Activated CD4-positive, alpha-beta T cell treated with anti-CD3 and anti-CD28 coated beads, Interleukin-2, amount 50 U/mL, for 4 hours (primary cell): ENCODE measurements around the gene SLC13A1.
A peak's percentile ranks its signal among the peaks of the same experiment; 100 is the strongest.

Source experiments
- DNase-seq, 2 experiments: peaks; one replicate each; pipeline ENCODE4 v3.0.0-alpha.2; 2020

SLC13A1 gene

DNA sequence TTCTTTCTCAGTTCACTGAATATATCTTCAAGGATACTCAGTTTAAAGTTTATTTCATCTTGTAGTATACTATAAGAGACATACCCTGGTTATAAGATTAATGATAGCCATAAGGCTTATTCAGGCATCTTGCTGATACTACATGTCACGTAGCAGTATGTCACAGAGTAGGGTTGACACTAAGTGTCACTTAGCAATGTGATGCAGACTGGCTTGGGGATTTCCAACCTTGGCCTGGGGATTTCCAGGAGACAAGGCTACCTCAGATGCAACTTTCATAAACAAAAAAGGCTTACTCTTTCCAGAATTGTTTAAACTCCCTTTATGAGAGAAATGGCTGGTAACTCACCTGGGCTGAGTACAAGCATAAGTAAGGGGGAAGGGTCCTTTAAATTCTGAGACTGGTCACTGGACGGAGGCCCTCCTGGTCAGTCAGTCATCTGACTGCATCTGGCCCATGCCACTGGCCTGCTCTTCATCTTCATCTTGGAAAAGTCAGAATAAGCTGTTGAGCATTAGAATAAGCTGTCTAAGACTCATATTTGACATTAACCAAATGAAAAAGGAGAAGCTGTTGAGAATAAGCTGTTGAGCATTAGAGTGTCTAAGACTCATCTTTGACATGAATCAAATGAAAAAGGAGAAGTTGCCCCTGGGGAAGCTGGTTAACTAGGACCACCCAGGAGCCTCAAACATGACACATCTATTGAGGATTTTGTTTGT lies 9.5 kb downstream of the SLC13A1 start:
- no peak for DNase-seq

DNA sequence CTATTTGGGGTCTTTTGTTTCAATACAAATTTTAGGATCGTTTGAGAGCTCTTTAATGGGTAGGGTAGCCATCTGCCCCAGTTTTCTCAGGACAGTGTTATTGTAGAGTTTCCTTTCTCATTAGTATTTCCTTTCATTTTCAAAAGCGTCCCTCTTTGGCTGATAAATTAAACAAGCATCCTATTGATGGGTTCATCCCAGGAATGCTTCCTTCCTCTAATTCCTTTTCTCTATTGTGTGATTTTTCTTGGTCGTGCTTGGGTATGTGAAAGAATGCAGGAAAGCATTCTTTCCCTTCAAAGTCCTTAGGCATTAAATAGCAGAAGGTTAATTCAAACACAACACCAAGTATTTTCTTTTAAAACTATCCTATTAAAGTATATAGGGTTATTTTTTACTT lies 14.0 kb downstream of the SLC13A1 start:
- no peak for DNase-seq

DNA sequence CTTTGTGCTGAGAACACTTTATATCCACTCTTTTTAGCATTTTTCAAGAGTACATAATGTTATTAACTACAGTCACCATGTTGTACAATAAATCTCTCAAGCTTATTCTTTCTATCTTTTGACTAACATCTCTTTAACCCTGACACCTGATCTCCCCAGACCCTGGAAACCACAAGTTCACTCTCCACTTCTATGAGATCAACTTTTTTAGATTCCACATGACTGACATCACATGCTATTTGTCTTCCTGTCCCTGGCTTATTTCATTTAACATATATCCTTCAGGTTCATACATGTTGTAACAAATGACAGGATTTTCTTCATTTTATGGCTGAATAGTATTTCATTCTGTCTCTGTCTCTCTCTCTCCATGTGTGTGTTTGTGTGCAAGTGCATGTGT lies 15.5 kb downstream of the SLC13A1 start:
- no peak for DNase-seq

DNA sequence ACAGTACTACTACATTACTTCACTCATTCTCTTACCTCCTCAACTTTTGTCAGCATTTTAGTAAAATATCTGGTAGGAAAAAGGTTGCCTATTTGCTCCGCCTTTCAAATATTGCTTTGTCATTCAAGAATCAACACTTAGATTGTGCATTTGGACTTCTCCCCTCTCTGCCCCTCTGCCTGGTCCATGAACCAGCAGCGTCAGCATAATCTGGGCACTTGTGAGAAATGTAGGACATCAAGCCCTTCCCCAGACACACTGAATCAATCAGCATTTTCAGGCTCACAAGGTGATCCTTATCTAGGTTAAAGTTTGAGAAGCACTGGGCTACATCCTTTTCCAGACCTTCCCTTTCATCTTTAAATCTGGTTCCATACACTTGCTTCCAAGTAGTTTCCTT lies 16.3 kb downstream of the SLC13A1 start:
- DNase-seq, result no peak

DNA sequence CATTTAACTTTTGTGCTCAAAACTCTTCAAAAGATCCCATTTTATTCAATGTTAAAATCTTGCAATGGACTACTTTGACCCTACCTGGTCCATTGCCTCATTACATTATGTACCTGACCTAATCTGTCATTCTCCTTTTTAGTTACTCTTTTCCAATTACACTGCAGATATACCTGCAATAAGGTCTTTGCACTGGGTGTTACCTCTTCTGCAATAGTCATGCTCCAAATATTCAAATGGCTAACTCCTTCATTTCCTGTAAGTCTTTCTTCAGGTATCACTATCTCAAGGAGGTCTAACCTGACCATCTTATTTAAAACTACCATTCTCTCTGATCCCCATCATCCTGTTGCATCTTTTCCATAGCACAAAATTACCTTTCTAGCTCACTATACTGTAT lies 22.3 kb downstream of the SLC13A1 start:
- DNase-seq, result no peak

DNA sequence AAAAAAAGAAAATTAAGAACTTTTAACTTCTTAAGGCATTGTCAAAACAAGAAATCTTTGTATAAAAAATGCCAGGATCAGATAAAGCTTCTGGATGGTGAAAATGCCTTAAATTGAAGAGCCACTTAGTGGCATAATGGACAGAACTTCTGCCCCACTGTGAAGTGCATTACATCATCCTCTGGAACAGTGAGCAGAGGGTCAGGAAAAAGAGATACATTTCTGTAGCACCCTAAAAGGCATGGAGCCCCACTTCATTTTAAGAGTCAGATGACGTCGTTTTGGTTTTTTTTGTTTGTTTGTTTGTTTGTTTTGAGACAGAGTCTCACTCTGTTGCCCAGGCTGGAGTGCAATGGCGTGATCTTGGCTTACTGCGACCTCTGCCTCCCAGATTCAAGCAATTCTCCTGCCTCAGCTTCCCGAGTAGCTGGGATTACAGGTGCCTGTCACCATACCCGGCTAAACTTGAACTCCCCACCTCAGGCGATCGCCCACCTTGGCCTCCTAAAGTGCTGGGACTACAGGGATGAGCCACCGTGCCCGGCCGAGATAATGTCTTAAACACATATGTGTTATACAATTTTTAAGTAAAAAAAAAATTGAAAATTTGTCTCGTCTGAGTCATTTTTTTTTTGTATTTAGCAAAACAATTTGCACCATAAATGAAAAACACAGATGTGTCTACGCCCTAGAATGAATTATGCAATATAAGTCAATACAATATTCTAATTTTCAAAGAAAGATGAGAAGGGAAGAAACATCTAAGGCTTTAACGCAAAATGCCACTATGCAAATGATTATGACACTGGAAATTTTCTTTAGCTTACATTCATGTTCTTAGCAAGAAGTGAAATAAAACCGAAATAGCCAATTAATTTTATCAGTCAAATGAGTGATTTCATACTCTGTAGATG lies 29.2 kb downstream of the SLC13A1 start:
- DNase-seq, result no peak

DNA sequence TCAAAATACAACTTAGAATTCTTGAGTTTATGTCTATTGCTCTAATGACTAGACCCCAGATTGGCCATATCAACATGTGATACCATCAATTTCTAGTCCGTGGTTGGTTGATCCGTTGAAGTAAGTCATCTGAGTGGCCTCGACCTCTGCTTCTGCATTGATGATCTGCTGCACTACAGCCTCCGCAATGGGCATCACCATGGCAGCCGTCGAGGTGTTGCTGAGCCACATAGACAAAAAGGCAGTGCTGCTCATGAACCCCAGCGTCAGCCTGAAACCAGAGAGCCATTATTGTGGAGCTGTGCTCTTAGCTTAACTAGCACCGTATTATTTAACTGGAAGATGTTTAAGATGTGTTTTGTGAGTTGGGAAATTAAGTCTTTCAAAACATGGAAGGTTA lies 30.7 kb downstream of the SLC13A1 start:
- no peak for DNase-seq

DNA sequence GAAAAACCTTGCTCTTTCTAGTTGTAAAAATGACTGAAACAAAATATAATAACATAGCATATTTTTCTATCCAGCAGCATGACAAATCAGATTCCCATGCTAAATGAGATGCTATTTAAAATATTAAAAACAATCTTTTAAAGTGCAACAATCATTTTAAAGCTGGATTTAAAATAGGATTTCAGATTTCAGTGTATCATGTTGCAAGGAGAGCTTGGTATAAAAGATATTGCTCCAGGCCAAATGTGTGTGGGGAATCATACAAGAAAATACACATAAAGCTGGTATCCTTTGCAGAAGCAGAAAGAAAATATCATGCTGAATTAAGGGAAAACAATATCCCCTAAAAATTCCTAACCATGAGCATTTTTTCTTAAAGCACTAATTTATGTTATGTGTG lies 42.2 kb downstream of the SLC13A1 start:
- no peak for DNase-seq

DNA sequence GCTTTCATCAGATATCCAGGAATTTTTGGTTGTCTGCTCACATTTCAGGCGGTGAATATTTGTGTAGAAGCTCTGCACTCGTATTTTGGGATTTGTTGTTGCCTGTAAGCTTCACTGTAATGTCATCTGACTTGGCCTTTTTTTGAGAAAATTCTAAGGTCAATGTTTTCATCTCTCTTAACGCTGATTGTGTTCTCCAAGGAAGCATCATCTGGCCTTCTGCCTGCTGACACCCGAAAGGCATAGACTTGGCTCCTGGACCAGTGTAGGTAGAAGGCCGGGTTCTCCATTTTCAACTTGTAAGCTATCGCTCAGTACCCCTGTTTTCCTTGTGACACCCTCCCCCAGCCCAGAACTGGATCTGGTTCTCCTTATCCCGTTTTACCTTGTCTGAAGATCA lies 44.2 kb downstream of the SLC13A1 start:
- no peak for DNase-seq

DNA sequence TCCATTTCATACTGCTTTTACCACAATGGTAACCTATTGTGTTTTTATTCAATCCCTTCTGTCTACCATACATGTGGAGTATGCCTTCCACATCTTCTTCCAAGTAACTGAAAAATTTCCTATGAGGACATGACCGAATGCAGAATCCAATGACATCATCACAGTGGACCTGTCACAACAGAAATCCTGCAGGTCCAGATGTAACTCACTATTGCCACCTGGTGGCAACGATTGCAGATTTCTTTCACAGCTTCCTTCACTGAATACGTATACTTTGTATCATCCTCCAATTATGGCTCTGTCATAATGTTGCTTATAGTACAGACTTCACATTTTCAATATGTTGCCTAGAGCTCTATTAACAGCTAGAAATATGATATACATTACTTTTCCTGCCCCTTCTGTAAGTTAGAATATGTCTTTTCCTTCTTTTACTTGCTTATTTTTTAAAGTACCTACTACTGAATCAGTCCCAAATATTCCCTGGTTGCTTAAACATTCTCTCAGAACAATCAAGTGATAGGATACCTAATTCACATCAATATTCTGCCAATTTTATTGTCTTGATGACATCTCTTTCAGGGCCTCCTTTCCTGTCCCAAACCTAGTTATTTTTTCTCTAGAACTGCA lies 45.4 kb downstream of the SLC13A1 start:
- DNase-seq, result peak in 1 of 2 experiments; percentile 7

DNA sequence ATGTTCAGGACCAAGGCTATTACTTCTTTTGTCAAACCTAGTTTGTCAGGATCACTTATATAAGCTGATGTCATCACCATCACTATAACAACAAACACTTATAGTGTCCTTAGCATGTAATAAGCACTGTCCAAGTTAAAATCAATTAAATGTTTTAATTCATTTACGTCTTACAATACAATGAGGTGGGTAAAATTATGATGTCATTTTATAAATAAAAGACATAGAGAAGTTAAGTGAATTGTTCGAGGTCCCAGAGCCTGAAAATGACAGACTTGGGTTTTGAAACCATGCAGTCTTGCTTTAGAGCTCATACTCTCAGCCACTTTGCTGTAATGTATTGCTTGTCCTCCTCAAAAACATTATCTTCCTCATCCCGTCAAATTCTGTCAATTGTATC lies 48.3 kb downstream of the SLC13A1 start:
- no peak for DNase-seq

DNA sequence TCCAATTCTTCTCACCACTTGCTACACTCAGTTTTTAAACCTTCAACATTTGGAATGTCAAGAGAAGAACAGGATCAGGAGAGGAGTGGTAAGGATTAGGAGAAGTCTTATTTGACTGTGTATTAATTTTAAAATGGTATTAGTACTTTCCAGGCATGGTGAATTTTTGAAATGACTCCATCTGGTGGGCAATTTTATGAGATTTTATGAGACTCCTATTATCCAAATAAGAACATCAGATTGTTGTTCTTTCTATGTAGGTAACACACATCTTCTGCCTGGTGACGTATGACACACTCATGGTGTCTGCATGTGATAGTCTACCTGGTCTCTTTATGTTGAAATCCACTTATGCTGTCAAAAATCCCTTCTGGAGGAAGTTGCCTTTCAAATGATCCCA lies 51.0 kb downstream of the SLC13A1 start:
- DNase-seq, result no peak

DNA sequence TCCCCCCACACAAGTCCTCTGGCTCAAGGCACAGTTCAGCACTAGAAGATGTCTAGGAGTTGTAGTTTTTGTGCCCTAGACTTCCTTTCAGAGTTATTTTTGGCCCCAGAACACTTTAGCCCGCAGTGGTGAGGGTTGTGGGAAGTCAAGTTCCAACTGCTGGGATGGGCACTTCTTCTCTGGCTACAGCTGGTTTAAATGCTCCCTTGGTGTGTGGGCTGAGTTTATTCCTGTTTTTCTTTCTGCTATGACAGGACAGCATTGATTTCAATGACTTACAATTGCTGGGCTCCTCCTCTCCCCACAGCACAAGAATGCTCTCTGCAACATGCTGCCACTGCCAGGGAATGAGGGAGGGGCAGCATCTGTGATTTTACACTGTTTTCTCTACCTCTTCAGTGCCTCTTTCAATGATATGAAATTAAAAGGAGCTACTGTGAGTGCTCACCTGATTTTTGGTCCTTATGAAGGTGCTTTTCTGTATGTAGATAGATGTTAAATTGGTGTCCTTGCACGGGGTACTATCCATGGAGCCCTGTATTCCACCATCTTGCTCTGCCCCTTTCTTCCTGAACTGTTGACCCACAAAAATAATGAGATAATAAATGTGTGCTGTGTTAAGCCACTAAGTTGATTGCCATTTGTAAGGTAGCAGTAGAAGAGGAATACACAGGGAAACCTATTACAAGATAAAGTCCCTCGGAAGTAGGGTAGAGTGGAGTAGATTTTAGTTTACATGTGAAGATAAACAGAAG lies 56.3 kb downstream of the SLC13A1 start:
- DNase-seq, result no peak

DNA sequence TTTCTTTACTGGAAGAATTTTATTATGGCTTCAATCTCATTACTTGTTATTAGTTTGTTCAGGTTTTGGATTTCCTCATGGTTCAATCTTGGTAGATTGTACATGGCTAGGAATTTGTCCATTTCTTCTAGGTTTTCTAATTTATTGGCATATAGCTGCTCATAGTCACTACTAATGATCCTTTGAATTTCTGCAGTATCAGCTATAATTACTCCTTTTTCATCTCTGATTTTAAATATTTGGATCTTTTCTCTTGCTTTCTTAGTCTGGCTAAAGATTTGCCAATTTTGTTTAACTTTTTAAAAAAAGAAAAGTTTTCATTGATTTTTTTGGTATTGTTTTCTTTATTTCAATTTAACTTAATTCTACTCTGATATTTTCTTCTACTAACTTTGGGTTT lies 59.2 kb downstream of the SLC13A1 start:
- DNase-seq, result no peak

DNA sequence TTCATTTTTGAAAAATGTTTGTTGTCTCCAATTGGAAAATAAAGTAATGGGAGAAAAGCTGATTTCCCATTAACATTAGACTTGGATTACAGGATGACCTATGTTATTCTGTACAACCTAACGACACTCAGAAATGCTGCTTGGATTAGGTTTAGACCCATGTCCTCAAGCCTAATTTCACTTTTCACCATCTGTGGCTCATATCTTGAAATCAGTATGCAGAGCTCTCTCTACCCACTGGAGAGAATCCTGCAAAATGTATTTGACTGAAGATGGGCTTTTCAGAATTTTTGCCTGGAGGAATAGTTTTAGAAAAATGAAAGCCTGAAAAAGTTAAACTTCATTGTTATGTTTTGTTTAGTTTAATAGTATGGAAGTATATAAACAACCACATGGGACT lies 63.8 kb downstream of the SLC13A1 start:
- DNase-seq, result no peak

DNA sequence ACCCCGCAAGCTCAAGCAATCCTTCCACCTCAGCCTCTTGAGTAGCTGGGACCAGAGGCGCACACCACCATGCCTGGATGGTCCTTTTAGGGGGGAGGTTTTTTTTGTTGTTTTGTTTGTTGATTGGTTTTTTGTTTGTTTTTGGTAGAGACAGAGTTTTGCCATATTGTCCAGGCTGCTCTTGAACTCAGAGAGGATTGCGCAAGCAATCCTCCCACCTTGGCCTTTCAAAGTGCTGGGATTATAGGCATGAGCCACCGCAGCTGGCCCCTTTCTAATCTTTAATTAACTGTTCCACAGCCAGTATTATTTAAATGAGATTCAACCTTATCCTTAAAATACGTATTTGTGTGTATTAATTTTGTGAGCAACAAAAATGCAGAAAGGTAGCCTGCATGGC lies 65.8 kb downstream of the SLC13A1 start:
- DNase-seq, result no peak

DNA sequence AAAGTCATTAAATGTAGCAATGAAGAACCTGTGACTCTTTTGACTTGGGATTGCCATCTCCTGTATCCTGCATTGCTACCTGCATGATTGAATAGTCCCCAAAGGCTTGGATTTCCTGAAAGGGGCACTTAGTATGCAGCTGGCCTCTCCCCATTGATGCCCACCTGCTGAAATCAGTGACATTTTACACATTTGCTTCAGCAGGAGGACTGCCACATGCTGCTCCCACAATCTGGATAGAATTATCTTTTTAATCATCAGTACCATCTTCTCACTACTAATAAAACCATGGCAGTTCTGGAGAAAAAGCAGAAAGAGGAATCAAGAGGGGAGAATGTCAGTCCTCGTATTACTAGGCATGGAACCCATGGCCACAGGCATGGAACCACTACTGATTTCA lies 67.8 kb downstream of the SLC13A1 start:
- no peak for DNase-seq

DNA sequence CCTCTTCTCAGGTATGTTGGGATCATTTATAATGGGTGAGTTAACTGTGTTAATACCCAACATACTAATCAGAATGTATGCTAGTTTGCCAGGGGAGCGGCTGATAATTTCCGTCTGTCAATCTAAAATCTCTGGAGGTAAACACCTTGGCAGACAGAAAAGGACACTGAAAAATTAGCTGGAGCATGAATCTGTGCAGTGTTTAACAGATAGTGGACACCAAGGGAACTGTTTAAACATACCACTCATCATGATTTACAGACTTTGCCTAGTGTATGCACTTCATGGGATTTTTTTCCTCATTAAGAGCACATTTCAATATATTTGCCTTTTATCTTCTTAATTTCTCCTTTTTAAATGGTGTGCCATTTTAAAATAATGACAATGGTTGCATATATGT lies 68.2 kb downstream of the SLC13A1 start:
- DNase-seq, result no peak

DNA sequence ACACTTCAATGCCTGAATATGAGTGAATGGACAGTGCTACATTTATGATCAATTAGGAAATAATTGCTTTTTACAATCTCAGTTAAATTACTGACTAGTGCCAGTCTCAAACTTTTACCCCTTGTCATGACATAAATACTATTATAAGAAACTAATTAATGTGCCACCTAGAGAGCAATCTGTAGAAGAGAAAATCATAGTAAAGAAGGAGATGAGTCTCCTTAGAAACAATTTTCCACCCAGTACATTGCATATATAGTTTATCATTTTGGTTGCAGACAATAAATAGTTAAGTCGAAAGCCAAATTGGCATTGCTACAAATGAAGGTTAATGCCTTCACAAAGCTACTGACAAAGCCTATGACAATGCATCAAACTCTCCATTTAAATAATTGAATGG lies 68.6 kb downstream of the SLC13A1 start:
- DNase-seq, result no peak

DNA sequence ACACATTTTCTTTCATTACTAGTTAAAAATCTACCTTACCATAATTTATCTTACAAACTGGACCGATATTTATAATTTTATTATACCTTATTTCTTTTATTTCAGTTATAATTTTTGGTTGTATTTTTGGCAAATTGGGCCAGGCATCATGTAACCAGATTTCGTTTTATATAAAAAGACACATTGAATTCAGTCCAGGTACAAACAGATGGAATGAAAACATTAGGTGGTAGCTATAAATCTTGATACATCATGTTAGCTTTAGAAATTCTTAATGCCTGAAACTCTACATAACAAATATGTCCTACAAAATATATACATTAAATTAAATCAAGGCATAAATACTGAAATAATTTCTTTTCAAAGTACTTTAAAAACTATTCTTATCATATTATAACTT lies 73.1 kb downstream of the SLC13A1 start:
- DNase-seq, result no peak

DNA sequence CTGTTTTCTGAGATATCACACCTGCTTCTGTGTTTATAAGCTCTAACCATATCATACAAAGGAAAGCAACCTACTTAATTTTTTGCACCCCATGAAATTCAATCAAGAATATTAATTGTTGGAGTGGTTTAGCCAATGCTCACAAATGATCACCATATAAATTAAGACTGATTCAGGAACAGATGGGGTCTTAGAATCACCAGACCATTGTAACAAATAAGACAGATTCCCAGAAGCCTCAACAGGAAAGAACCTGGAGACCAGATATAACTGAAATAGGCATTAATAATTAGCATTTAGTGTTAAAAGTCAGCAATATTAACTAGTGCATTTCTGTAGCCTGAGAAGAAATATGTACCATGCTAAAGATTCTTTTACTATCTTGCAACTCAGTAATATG lies 73.6 kb downstream of the SLC13A1 start:
- no peak for DNase-seq

DNA sequence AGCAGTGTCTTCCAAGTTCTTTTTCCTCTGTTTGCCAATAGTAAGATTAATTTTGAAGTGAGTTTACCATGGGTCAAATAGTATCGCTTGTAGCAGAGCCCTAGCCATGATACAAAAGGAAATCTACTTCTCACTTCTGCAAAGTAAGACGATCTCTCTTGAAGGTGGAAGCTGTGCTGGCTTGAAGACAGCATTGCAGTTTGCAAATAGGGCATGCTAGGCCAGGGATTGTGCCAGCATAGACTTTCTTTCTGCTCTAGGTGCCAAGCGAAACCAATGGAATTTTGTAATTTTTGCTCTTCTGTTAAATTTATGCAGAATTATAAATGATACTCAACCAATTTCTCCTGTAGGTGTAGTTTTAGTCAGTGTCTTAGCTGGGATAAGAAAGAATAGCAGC lies 74.5 kb downstream of the SLC13A1 start:
- DNase-seq, result no peak

DNA sequence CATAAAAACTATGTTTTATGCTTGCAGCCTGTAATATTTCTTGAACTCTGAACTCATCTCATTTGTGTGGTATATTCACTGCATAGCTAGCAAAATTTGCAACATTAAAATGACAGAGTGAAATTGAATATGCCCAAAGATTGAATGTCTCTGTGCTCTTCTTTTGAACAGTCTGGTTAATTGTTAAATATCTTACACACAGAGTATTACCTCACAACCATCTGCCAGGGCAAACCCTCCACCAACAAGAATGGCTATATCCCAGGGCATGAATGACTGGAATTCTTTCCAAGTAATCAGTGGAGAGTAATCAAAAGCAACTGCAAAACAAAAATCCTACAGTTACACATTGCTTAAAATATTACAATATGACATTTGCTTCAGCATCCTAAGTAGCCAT lies 76.9 kb downstream of the SLC13A1 start:
- DNase-seq, result no peak
